SH-SY5Y (cell line): ENCODE data around the gene TMEM169.

Experiments
- GATA2 ChIP-seq: IDR thresholded peaks from 2 replicates; pipeline ENCODE4 v1.6.1; 2011; ENCODE audit warnings: mild to moderate bottlenecking, low read depth, low read length
- GATA3 ChIP-seq: IDR thresholded peaks from 2 replicates; pipeline ENCODE4 v1.6.1; 2011; ENCODE audit warnings: low read depth, mild to moderate bottlenecking, low read length, moderate library complexity

DNA sequence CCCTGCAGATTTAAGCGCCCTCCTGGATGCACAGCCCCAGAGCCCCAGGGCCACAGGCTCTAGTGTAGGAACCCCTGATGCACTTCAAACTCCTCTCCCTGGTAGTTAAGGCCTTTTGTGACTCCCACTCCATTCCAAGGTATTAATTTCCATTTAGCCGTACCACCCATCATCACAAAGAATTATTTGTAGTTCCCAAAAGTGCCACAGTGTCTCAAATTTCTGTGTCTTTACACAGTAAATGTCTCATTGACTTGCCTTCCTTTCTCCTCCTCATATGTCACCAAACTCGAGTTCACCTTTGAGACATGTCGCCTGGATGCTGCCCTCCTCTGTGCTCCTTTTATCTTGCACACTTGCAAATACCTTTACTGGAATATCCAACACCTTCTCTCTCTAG, 26.0 kb upstream of the TMEM169 start:
- TF ChIP-seq GATA3 (no peak), GATA2 (no peak)
